Sigmoid colon (tissue), 3 donors: ENCODE results near the gene SLIT1.

ENCODE experiments used
- CTCF ChIP-seq, 4 experiments: fragments of 450-650 bp in 3 of 4; fragments of 200-600 bp in 1 of 4; IDR thresholded peaks; one replicate each; pipeline ENCODE4 v1.5.1; 2016 to 2019; ENCODE audit warnings: antibody characterized with exemption in 4 of 4, mild to moderate bottlenecking in 3 of 4, moderate library complexity in 2 of 4
- POLR2A ChIP-seq, 2 donors: fragments of 450-650 bp; IDR thresholded peaks; one replicate each; pipeline ENCODE4 v1.6.1; 2016; ENCODE audit warnings: antibody characterized with exemption in 2 of 2, mild to moderate bottlenecking in 2 of 2, moderate library complexity in 2 of 2

- TF ChIP-seq POLR2A (IDR thresholded peaks at IDR 0.05) (no peak), CTCF (IDR thresholded peaks at IDR 0.05) (no peak)
Measured at GRCh38 chr10:97018251-97019212, 167.2 kb downstream of the SLIT1 start.
